Mesodermal cell (in vitro differentiated cells): ENCODE measurements around the gene RAB43.
"Not testable (repeated sequence)": the region's sequence is repeated elsewhere in the genome, so short reads cannot be mapped to it uniquely, and the experiment has no call there.

ENCODE experiments used
- H3K27ac ChIP-seq: 2 replicates; pipeline ENCODE4 v1.7.0; 2013; ENCODE audit warnings: mild to moderate bottlenecking, low read depth, low read length, moderate library complexity; ENCODE audit not compliant: severe bottlenecking
- H3K36me3 ChIP-seq: 2 replicates; pipeline ENCODE4 v1.7.1; 2013; ENCODE audit warnings: mild to moderate bottlenecking, low read length, moderate library complexity; ENCODE audit not compliant: control insufficient read depth, insufficient read depth
- H3K4me1 ChIP-seq: one replicate; pipeline ENCODE4 v1.7.1; 2013; ENCODE audit warnings: mild to moderate bottlenecking, low read length; ENCODE audit not compliant: insufficient read depth, control insufficient read depth, poor library complexity, severe bottlenecking
- H3K4me3 ChIP-seq: 2 replicates; pipeline ENCODE4 v1.7.0; 2013; ENCODE audit warnings: low read length, control low read depth, mild to moderate bottlenecking; ENCODE audit not compliant: insufficient read depth, poor library complexity, severe bottlenecking; ENCODE audit errors: extremely low read depth
- H3K9me3 ChIP-seq: 2 replicates; pipeline ENCODE4 v1.7.1; 2013; ENCODE audit warnings: mild to moderate bottlenecking, low read length, moderate library complexity; ENCODE audit not compliant: control insufficient read depth
- WGBS, 2 experiments: methylation state at CpG; one replicate each; pipeline ENCODE4 v1.1.5; 2013; ENCODE audit warnings: missing lambda C conversion rate in 2 of 2; ENCODE audit not compliant: insufficient coverage in 2 of 2; 5-methylcytosine and 5-hydroxymethylcytosine counted together

Gene RAB43

GRCh38 chr3:129120254-129121004 lies 1.2 kb downstream of the RAB43 start:
- Histone ChIP-seq H3K27ac (peak overlapping the region; percentile 51), H3K36me3 (peaks cover 19% of the 10 kb centered on the region), H3K4me3 (peak overlapping the region; percentile 85), H3K4me1 (peaks cover 39% of the 10 kb centered on the region), H3K9me3 (no peaks in the 10 kb centered on the region)
- WGBS, 2 experiments = 8 to 11% methylated on average over 11 to 14 of the region's 18 CpGs

- H3K4me3 ChIP-seq = peak overlapping the region; percentile 85
- H3K36me3 ChIP-seq = peaks cover 23% of the 10 kb centered on the region
- WGBS, 2 experiments = 52 to 59% methylated on average over 10 to 11 of the region's 13 CpGs
- H3K27ac ChIP-seq = peak overlapping the region; percentile 8
- H3K9me3 ChIP-seq = no peaks in the 10 kb centered on the region
- H3K4me1 ChIP-seq = peaks cover 39% of the 10 kb centered on the region
These were observed 2.1 kb downstream of the RAB43 start for GRCh38 chr3:129119365-129120100.

- 84 to 89% methylated on average over 4 of the region's 5 CpGs for WGBS, 2 experiments
- H3K36me3 ChIP-seq = peaks cover 30% of the 10 kb centered on the region
- H3K9me3 ChIP-seq = no peaks in the 10 kb centered on the region
- peak overlapping the region; percentile 3 for H3K27ac ChIP-seq
- H3K4me1 ChIP-seq = peaks cover 39% of the 10 kb centered on the region
- H3K4me3 ChIP-seq = peak overlapping the region; percentile 85
These were observed 2.9 kb downstream of the RAB43 start for GRCh38 chr3:129118745-129119144.

GRCh38 chr3:129117134-129117533 lies 4.5 kb downstream of the RAB43 start:
- no peak overlapping the region for H3K4me3 ChIP-seq
- H3K36me3 ChIP-seq = peaks cover 42% of the 10 kb centered on the region
- H3K9me3 ChIP-seq = no peaks in the 10 kb centered on the region
- no peak overlapping the region for H3K27ac ChIP-seq
- H3K4me1 ChIP-seq = peaks cover 39% of the 10 kb centered on the region

GRCh38 chr3:129116482-129116946 lies 5.1 kb downstream of the RAB43 start:
- H3K27ac ChIP-seq = peak overlapping the region; percentile 71
- no peak overlapping the region for H3K4me3 ChIP-seq
- WGBS, 2 experiments = 53% methylated on average over 5 of the region's 5 CpGs
- H3K4me1 ChIP-seq = peaks cover 39% of the 10 kb centered on the region
- peaks cover 46% of the 10 kb centered on the region for H3K36me3 ChIP-seq
- H3K9me3 ChIP-seq = no peaks in the 10 kb centered on the region

GRCh38 chr3:129114455-129114854 lies 7.1 kb downstream of the RAB43 start:
- Histone ChIP-seq H3K4me1 (peaks cover 32% of the 10 kb centered on the region), H3K36me3 (peaks cover 61% of the 10 kb centered on the region), H3K27ac (no peak overlapping the region), H3K4me3 (no peak overlapping the region), H3K9me3 (no peaks in the 10 kb centered on the region)
- WGBS, 2 experiments = 93 to 95% methylated on average over 6 of the region's 6 CpGs

GRCh38 chr3:129112308-129113052 lies 9.1 kb downstream of the RAB43 start:
- WGBS, 2 experiments = 94 to 100% methylated on average over 2 of the region's 3 CpGs
- peaks cover 18% of the 10 kb centered on the region for H3K4me1 ChIP-seq
- H3K9me3 ChIP-seq = no peaks in the 10 kb centered on the region
- no peak overlapping the region for H3K4me3 ChIP-seq
- H3K27ac ChIP-seq = no peak overlapping the region
- peaks cover 59% of the 10 kb centered on the region for H3K36me3 ChIP-seq

- not testable (repeated sequence) for H3K4me3 ChIP-seq, H3K27ac ChIP-seq, H3K4me1 ChIP-seq, H3K9me3 ChIP-seq
- peaks cover 62% of the 10 kb centered on the region for H3K36me3 ChIP-seq
- WGBS, 2 experiments = 95 to 100% methylated on average over 5 to 6 of the region's 10 CpGs
These were observed 10.4 kb downstream of the RAB43 start for GRCh38 chr3:129111076-129111780.

- H3K4me3 ChIP-seq = no peak overlapping the region
- H3K36me3 ChIP-seq = peaks cover 56% of the 10 kb centered on the region
- 97 to 100% methylated on average over 6 to 8 of the region's 8 CpGs for WGBS, 2 experiments
- H3K9me3 ChIP-seq = no peaks in the 10 kb centered on the region
- no peaks in the 10 kb centered on the region for H3K4me1 ChIP-seq
- no peak overlapping the region for H3K27ac ChIP-seq
These were observed 13.8 kb downstream of the RAB43 start for GRCh38 chr3:129107793-129108192.

- Histone ChIP-seq H3K4me1 (no peaks in the 10 kb centered on the region), H3K4me3 (no peak overlapping the region), H3K36me3 (peaks cover 50% of the 10 kb centered on the region), H3K27ac (no peak overlapping the region), H3K9me3 (no peaks in the 10 kb centered on the region)
- WGBS, 2 experiments = 94 to 99% methylated on average over 17 to 19 of the region's 19 CpGs
These were observed 14.6 kb downstream of the RAB43 start for GRCh38 chr3:129106866-129107565.
